ENCODE measurements around the gene RAI14. TPM values are rescaled to one million over a fixed set of nuclear protein-coding genes. Genes with fewer than 3 reads are reported as not detected.

The RAI14 gene
- 52.8 to 92.6 TPM (median 79.4 TPM) in 5 replicates for total RNA-seq (2022; extraction: Qiagen RNA extraction; ENCODE audit: low read depth)

DNA sequence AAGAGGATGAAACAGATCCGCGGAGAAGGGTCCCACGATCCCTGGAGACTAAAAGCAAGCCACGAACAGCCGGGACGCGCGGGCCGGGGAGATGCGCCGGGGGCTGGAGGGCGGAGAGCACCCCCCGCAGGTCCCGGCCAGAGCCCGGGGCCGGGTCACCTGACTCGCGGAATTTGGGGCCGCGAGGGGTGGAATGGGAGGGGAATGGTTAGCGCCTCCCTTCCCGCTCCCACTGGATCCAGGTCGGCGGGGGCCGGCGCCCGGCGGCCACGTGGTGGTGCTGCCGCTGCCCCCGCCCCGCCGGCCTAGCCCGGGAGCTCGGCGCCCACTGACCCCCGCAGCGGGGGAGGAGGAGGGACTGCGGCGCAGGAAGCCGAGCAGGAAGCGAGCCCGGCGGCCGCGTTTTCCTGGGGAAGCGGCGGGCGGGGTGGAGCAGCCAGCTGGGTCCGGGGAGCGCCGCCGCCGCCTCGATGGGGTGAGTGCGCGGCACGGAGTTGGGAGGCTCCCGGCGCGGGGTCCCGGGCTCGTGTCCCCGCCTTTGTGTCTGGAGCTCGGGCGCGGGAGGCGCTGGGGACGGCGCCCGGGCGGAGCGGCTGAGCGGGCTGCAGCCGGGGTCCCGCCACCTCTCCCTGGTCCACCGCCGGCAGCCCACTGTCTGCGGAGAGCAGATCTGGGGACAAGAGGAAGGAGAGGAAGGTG is at the start of gene RAI14:
TSS of gene RAI14 (plus strand) at position 328 of the 699 bp plus-strand sequence. CDS start 30,592 bp downstream, outside the sequence.

DNA sequence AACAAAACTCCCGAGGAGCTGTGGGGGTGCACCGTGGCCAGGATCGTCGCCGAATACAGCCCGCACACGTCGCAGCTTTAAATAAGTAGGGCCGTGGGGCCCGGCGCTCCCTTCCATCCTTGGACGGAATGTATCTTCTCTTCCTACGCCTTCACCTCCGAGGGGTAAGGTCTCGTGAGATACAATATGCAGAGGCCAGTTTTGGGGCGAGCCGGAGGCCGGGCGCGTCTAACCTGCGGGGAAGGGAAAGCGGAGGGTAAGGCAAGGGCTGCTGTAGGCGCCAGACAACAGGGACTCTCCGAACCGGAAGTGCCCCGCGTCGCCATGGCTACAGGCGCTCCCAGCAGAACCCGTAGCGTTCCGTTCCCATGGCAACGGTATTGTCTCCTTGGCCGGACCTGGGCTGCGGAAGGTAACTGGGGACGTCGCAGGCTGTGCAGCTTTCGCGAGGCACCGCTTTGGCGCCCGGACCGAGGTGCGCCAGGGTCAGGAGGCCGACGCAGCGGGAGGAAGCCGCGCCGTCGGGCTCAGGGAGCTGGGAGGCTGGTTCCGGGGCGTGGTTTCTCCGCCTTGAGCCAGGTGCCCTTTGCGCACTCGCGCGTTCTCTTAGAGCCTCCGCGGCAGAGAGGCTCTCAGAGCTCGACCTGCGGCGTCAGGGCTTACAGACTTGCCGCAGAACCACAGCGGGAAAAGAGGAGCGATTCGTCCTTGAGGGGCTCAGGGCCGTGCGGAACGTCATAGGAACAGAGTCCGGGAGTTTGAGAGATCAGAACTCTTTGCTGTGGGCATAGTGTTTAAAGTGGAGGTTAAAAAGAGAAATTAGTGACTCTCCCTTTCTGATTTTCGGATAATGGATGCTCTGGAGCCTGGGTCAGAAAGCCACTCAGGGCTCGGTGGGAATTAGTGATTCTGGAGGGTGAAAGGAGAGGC is 182.9 kb downstream of the RAI14 start, which contains the start of gene TTC23L:
TSS of gene TTC23L (plus strand) at position 380 of the 930 bp plus-strand sequence. CDS start 1,508 bp downstream, outside the sequence.

Other genes starting within 250 kb of the RAI14 start
- 0.48 to 1.1 TPM in 2 of 5 replicates, not detected in the others for gene TTC23L, start 182.8 kb downstream of the RAI14 start, total RNA-seq (2022; extraction: Qiagen RNA extraction; ENCODE audit: low read depth)